DMS153 (cell line): ENCODE results near the gene DVL1.
"Not testable (repeated sequence)": the region's sequence is repeated elsewhere in the genome, so short reads cannot be mapped to it uniquely, and the experiment has no call there.

ENCODE experiments used
- DNase-seq: peaks from one replicate; lab custom pipeline; 2025; lab: John Stamatoyannopoulos, UW

Gene DVL1

GRCh38 chr1:1349256-1350012 is at the start of gene DVL1:
Gene DVL1, minus strand, starts transcription at chr1:1349418. Its CDS starts 353 bp downstream, at chr1:1349065.
- DNase-seq, result peak; percentile 55

DNA sequence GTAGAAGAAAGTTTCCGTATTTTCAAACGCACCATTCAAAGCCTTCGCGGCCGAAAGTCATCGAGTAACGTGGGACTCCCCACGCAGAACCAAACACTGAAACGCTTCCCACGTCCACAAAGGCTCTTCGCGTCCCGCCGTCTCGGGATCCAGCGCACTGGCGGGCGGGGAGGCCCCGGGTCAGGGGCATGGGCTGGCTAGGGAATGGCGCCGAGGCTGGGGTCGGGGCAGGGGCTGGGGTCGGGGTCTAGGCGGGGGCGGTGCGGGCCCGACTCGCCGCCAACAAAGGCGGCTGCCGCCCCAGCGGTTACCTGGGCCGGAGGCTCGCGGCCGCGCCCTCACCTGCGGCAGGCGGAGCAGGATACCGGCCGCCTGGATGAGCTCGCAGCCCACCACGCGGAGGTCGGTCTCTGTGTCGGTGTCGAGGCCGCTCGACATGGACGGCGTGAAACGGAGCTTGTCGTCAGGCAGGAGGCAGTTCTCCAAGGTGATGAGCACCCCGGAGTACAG is 49.5 kb upstream of the DVL1 start:
- DNase-seq, result no peak

DNA sequence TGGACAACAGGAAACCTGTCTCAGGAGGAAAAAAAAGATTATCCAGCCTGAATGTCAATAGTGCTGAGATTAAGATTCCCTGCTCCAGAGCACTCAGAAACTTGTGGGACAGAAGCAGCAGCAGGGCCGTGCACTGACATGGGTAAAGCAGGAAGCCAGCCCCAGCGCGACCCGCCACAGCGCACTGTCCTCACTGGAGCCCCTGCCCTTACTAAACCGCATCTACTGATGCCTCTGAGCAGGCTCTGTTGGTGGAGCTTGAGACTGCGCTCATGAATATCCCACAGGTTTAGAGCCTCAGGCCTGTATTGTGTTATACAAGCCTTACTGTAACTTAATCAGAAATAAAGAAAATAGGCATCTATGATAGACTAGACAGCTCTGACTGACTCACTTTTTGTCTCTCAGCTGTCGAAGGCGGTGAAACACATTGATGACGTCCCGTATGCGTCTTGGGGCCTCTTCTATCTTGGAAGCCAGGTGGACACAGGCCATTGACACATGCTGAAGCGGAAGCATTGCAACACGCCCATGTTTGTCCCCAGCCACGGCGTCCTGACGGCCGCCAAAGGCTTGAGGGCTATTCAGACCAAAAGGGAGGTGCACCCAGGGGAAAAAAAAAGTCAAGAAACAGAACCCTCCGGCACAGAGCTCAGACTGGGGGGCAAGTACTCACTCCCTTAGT is 48.8 kb upstream of the DVL1 start:
- DNase-seq, result no peak

DNA sequence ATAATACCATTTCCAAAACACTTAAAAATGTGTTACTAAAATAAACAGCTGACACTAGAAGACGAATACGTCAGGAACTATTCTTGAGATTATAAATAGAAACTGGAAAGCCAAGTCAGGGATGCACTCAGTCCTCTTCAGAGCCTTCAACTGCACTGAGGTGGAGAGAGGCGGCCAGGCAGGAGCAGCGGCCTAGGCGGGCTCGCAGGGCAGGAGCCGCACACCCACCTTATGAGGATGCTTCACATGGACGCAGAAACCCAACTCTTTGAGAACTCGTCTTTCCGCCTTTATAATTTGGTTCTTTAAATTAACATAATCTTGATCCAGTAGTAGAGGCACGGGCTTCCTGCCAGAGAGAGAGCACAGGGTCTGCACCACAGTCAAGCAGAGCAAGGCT is 45.9 kb upstream of the DVL1 start:
- DNase-seq, result no peak

DNA sequence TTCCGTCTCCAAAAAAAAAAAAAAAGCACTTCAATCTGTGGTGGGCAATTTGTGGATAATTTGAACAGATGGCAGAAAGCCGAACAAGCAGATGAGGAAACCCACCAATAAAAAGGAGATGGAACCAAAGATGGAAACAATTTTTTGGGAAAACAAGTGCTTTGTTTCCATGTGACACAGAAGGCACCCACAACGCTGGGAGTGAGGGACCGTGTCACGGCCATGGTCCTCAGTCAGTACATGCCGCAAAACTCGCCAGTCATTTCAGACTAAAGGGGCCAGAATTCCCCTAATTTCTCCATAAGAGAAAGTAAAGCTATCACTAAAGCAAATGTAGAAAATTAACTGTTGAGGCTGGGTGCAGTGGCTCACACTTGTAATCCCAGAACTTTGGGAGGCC is 44.9 kb upstream of the DVL1 start:
- DNase-seq, result no peak

DNA sequence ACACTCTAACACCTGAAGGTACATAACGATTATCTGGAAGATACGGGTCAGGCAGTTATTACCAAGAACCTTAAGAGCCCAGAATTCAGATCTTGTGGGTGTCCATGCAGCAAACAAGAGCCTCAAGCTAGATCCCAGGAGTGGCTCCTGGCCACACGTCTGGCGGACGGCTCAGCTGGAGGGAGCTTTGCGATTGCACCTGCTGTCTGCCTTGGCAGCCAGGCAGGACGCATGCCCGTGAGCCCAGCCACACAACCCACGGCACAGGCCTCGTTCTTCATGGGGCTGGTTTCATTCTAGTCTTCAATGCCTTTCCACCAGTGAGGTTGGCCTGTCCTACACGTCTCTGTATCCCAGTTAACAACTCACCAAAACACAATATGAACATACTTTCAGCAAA is 44.2 kb upstream of the DVL1 start:
- DNase-seq, result no peak

GRCh38 chr1:1393014-1393413 is 43.8 kb upstream of the DVL1 start:
- DNase-seq, result no peak

DNA sequence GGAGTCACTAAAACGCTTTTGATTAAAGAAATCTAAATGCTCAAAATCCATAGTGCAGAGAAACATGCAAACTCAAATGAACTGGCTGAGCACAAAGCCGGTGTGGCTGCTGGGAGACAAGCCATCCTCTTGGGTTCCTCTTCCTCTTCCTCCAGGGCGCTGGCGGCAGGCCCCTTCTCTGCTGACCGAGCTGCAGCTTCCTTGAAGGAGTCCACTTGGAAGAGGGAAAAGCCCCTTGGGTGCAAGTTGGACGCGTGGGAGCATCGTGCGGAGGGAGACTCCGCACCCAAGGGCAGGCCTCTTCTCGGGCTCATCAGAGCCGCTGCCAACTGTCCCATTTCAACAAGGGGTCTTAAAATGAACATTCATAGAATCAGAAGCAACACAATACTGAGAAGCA is 42.0 kb upstream of the DVL1 start:
- no peak for DNase-seq

- DNase-seq, result no peak
Observed at GRCh38 chr1:1390675-1391074, 41.5 kb upstream of the DVL1 start.

DNA sequence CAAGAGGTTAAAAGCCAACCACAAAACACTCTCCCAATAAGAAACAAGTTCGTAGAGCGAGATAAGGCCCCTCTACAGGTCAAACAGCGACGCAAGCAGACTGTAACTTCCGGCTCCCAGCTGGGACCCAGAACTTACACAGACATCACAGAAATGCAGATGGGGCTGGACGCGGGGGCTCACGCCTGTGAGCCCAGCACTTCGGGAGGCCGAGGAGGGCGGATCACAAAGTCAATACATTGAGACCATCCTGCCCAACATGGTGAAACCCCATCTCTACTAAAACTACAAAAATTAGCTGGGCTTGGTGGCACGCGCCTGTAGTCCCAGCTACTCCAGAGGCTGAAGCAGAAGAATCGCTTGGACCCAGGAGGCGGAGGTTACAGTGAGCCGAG is 38.9 kb upstream of the DVL1 start:
- DNase-seq, result no peak

DNA sequence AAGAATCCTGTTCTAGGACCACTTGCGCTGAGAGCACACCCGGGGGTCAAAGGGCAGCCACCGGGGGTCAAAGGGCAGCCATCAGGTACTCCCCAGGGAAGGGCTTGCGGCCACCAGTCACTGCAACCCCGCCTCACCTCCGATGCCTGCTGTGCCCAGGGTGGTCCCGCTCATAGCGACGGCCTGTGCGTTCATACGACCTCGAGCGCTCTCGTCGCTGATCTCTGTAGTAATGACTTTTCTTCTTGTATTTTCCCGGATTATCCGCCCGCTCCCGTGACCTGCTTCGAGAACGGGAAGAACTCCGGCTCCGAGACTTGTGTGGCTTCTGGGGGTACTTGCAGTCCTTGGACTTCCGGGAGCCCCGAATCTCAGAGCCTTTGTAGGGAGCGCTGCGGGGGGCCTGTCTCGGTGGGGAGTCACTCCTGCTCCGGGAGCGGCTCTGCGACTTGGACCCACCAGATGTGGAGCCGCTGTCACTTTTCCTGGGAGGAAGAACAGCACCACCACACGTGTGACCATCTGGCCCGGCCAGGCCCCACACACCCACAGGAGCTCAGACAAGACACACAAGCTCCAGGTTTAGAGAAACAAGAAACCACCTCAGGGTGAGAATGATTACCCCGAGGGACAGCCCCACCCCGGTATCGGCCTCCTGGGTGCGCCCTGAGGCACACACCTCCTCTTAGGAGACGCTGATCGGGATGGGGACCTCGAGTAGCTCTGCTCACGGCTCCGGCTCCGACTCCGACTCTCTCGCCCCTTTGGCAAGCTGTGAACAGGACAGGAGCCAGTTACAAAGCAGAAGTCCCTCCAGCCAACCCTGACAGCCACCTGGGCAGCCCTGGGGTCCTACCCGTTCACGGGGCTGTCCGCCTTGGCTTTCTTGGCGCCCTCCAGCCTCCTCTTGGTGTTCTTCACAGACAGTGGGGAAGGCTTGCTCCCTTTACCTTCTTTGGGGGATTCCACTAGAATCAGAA is 38.2 kb upstream of the DVL1 start:
- no peak for DNase-seq

DNA sequence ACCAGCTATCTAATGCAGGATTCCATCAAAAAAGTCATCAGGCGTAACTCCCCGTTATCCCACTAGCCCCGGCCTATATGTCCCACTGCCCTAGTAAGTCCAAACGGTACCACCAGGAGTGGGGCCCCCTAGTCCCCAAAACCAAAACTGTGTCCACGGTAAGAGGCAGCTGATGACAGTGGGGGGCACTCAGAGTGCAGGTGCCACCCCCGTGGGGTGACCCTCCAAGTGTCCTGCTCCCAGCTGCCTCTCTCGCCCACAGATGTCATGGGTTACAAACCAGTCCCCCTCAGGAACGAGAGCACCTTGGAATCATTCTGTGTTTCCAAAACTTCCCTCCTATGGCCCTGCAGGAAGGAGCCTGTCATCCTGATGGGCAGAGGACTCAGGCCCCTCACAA is 36.7 kb upstream of the DVL1 start:
- DNase-seq, result no peak

GRCh38 chr1:1385339-1385738 is 36.1 kb upstream of the DVL1 start:
- DNase-seq, result not testable (repeated sequence)

- no peak for DNase-seq
Observed at GRCh38 chr1:1381294-1381693, 32.1 kb upstream of the DVL1 start.

- no peak for DNase-seq
Observed at GRCh38 chr1:1380860-1381259, 31.6 kb upstream of the DVL1 start.

GRCh38 chr1:1377540-1378205 is 28.5 kb upstream of the DVL1 start:
- DNase-seq, result no peak

DNA sequence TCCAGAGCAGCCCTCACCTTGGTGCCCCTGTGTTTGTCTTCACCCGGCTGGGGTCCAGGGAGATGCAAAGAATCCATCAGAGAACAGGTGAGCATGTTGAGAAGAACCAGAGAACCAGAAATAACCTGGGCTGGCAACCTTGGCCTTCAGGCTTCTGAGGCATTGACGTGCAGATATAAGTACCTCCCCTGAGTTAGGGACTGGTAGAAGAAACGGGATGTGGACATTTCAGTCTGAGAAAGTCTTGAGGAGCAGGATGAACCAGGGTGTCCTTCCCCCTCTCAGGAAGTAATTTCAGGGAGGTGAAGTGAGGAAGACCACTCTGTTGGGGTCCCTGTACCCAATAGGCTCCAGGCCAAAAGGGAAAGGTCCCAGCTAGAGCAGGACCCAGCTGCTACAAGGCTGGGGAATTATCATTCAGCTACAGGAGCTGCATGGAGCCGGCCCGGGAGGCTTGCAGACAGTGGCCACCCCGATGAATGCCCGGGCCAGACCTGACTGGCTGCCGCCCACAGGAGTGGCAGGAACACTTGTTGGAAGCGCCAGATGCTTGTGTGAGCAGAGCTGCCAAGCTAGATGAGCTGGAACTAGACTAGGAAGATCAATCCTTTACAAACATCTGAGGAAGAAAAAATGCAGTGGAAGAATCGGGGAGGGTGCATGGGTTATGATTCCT is 27.5 kb upstream of the DVL1 start:
- DNase-seq, result no peak

- DNase-seq, result peak; percentile 100
Observed at GRCh38 chr1:1374929-1375662, 25.9 kb upstream of the DVL1 start, which contains the start of gene AURKAIP1. Gene AURKAIP1, minus strand, starts transcription at chr1:1375207. Its CDS starts 451 bp downstream, at chr1:1374756.

DNA sequence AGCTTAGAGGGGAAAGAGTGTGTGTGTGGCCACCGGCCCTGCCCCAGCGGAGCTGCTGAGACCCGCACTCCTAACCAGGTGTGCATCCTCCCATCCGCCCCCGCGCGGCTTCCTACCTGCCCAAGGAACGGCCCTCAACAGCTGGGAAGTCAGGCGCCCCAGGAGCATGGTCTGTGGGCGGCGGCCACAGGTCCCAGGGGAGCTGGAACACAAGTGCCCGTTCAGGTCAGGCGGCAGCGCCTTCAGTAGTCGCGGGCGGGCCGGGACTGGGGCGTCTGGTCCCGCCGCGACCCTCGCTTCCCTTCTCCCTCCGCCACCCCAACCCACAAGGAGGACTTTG is 25.3 kb upstream of the DVL1 start:
- DNase-seq, result no peak

- DNase-seq, result no peak
Observed at GRCh38 chr1:1373815-1374588, 24.8 kb upstream of the DVL1 start.
